Fibroblast of lung (primary cell): Measurements from ENCODE around the gene KCNQ1OT1. TPM values are rescaled to one million over a fixed set of nuclear protein-coding genes. Genes with fewer than 3 reads are reported as not detected.

Experiments
- DNase-seq, 2 donors: peaks; one replicate each; pipeline versions ENCODE4 v3.0.0 to v3.0.0-alpha.2; 2010; ENCODE audit warnings: low read depth in 2 of 2
- H2AFZ ChIP-seq: 2 replicates; pipeline ENCODE4 v1.5.1; 2012; ENCODE audit warnings: low read length, control low read depth, inconsistent platforms
- H3K27ac ChIP-seq: 2 replicates; pipeline ENCODE4 v1.5.1; 2011; ENCODE audit warnings: low read length, control low read depth; ENCODE audit not compliant: insufficient read depth
- H3K27me3 ChIP-seq: 2 replicates; pipeline ENCODE4 v1.5.1; 2011; ENCODE audit warnings: mild to moderate bottlenecking, low read length; ENCODE audit not compliant: control insufficient read depth, insufficient read depth
- H3K36me3 ChIP-seq: 2 replicates; pipeline ENCODE4 v1.5.1; 2011; ENCODE audit warnings: low read length; ENCODE audit not compliant: control insufficient read depth, insufficient read depth
- H3K4me1 ChIP-seq: 2 replicates; pipeline ENCODE4 v1.5.1; 2011; ENCODE audit warnings: low read length; ENCODE audit not compliant: control insufficient read depth, insufficient read depth; ENCODE audit errors: extremely low read depth
- H3K4me2 ChIP-seq: 2 replicates; pipeline ENCODE4 v1.5.1; 2011; ENCODE audit warnings: low read length, control low read depth; ENCODE audit not compliant: insufficient read depth; ENCODE audit errors: extremely low read depth
- H3K4me3 ChIP-seq, 4 experiments: fragments of 200-600 bp in 1 of 4; sonication (generic) in 1 of 4; replicated peaks in 1 of 4; 2 replicates each; pipeline ENCODE4 v1.5.1; 2011 to 2016; ENCODE audit warnings: low read length in 4 of 4, low read depth in 3 of 4, mild to moderate bottlenecking in 3 of 4, control low read depth in 2 of 4, inconsistent platforms in 1 of 4, mixed read lengths in 1 of 4; ENCODE audit not compliant: insufficient read depth in 1 of 4; ENCODE audit errors: control extremely low read depth in 1 of 4
- H3K79me2 ChIP-seq: 2 replicates; pipeline ENCODE4 v1.5.1; 2012; ENCODE audit warnings: mild to moderate bottlenecking, low read length, inconsistent platforms; ENCODE audit not compliant: control insufficient read depth, insufficient read depth
- H3K9ac ChIP-seq: 2 replicates; pipeline ENCODE4 v1.5.1; 2011; ENCODE audit warnings: mild to moderate bottlenecking, low read length, control low read depth; ENCODE audit not compliant: insufficient read depth
- H3K9me3 ChIP-seq: 2 replicates; pipeline ENCODE4 v1.5.1; 2012; ENCODE audit warnings: low read depth, low read length; ENCODE audit not compliant: control insufficient read depth, insufficient read depth
- H4K20me1 ChIP-seq: 2 replicates; pipeline ENCODE4 v1.5.1; 2011; ENCODE audit warnings: low read length; ENCODE audit not compliant: control insufficient read depth, insufficient read depth; ENCODE audit errors: extremely low read depth
- CTCF ChIP-seq, 2 donors: IDR thresholded peaks in 1 of 2; conservative IDR thresholded peaks in 1 of 2; 1 replicate in 1 of 2; 2 replicates in 1 of 2; pipeline ENCODE4 v1.5.1; 2011 to 2012; ENCODE audit warnings: low read length in 2 of 2, control low read depth in 1 of 2, inconsistent platforms in 1 of 2, low read depth in 1 of 2, mild to moderate bottlenecking in 1 of 2
- EZH2 ChIP-seq: IDR thresholded peaks from 2 replicates; pipeline ENCODE4 v1.5.1; 2012; ENCODE audit warnings: low read length, control low read depth, mild to moderate bottlenecking; ENCODE audit errors: missing control alignments
- polyA plus RNA-seq, 2 donors: library from polyadenylated mRNA; depleted of rRNA in 1 of 2; stranded (reverse) in 1 of 2; unstranded in 1 of 2; fragments of >200 nt; gene quantifications; 2 replicates each; pipeline ENCODE4 v1.2.1, GENCODE V29; 2011 to 2012; ENCODE audit warnings: missing spikeins in 1 of 2
- total RNA-seq: library from RNA; depleted of rRNA; stranded (reverse); fragments of >200 nt; gene quantifications from 2 replicates; pipeline ENCODE4 v1.2.1, GENCODE V29; 2014

Gene KCNQ1OT1
- total and polyA plus RNA-seq, 2 donors (not counting 1 experiment from before 2014, with no cell fraction given): 0.11 to 1.8 TPM

GRCh38 chr11:2738551-2739431 is 39.0 kb upstream of the KCNQ1OT1 start:
- H3K4me3 ChIP-seq: no peak overlapping the region
- no peak for DNase-seq
- H2AFZ ChIP-seq: no peak overlapping the region
- no peak for TF ChIP-seq EZH2
- no peak for TF ChIP-seq CTCF (conservative IDR thresholded peaks at IDR 0.05 in 1 of 2, IDR thresholded peaks at IDR 0.05 in 1 of 2; ENCODE audit: low read depth in 1 of 2, low read length in 2 of 2)
- no peaks in the 10 kb centered on the region for H3K27me3 ChIP-seq
- no peaks in the 10 kb centered on the region for H3K79me2 ChIP-seq
- H3K4me1 ChIP-seq: peaks cover 17% of the 10 kb centered on the region
- H3K27ac ChIP-seq: no peak overlapping the region
- no peak overlapping the region for H3K4me2 ChIP-seq
- H3K9ac ChIP-seq: no peak overlapping the region
- no peaks in the 10 kb centered on the region for H4K20me1 ChIP-seq
- H3K9me3 ChIP-seq: no peaks in the 10 kb centered on the region
- no peaks in the 10 kb centered on the region for H3K36me3 ChIP-seq

- H3K27ac ChIP-seq: no peak overlapping the region
- H3K36me3 ChIP-seq: no peaks in the 10 kb centered on the region
- no peaks in the 10 kb centered on the region for H3K79me2 ChIP-seq
- DNase-seq: peak; percentile 23 to 36
- no peak overlapping the region for H3K9ac ChIP-seq
- H3K4me1 ChIP-seq: peaks cover 17% of the 10 kb centered on the region
- H3K9me3 ChIP-seq: no peaks in the 10 kb centered on the region
- H4K20me1 ChIP-seq: no peaks in the 10 kb centered on the region
- H2AFZ ChIP-seq: no peak overlapping the region
- H3K27me3 ChIP-seq: no peaks in the 10 kb centered on the region
- no peak overlapping the region for H3K4me2 ChIP-seq
- TF ChIP-seq CTCF (conservative IDR thresholded peaks at IDR 0.05 in 1 of 2, IDR thresholded peaks at IDR 0.05 in 1 of 2; ENCODE audit: low read depth in 1 of 2, low read length in 2 of 2) (no peak), EZH2 (no peak)
- no peak overlapping the region for H3K4me3 ChIP-seq
Observed at GRCh38 chr11:2737866-2738265, 38.1 kb upstream of the KCNQ1OT1 start.

GRCh38 chr11:2737226-2737590 is 37.4 kb upstream of the KCNQ1OT1 start:
- no peaks in the 10 kb centered on the region for H4K20me1 ChIP-seq
- H3K27me3 ChIP-seq: no peaks in the 10 kb centered on the region
- H3K9me3 ChIP-seq: no peaks in the 10 kb centered on the region
- no peaks in the 10 kb centered on the region for H3K79me2 ChIP-seq
- H3K36me3 ChIP-seq: no peaks in the 10 kb centered on the region
- no peak overlapping the region for H3K9ac ChIP-seq
- H3K4me1 ChIP-seq: peaks cover 14% of the 10 kb centered on the region
- H3K4me2 ChIP-seq: no peak overlapping the region
- TF ChIP-seq EZH2 (no peak), CTCF (conservative IDR thresholded peaks at IDR 0.05 in 1 of 2, IDR thresholded peaks at IDR 0.05 in 1 of 2; ENCODE audit: low read depth in 1 of 2, low read length in 2 of 2) (no peak)
- H3K27ac ChIP-seq: no peak overlapping the region
- H2AFZ ChIP-seq: no peak overlapping the region
- H3K4me3 ChIP-seq: no peak overlapping the region
- no peak for DNase-seq
